Measurements from ENCODE around the gene KRT77. TPM values are rescaled to one million over a fixed set of nuclear protein-coding genes. Genes with fewer than 3 reads are reported as not detected.

The KRT77 gene
- total RNA-seq, 4 donors from 2014 or later, result not detected

- Histone ChIP-seq H3K4me3 (no peak overlapping the region), H3K4me1 (no peaks in the 10 kb centered on the region), H3K27ac (peak overlapping the region in 1 of 4 donors; percentile 53), H3K9me3 (no peaks in the 10 kb centered on the region), H3K36me3 (no peaks in the 10 kb centered on the region), H3K27me3 (peaks cover 38% of the 10 kb centered on the region)
- peak; percentile 10 for TF ChIP-seq POLR2AphosphoS5 (IDR thresholded peaks at IDR 0.05)
- TF ChIP-seq, protein P1, sequence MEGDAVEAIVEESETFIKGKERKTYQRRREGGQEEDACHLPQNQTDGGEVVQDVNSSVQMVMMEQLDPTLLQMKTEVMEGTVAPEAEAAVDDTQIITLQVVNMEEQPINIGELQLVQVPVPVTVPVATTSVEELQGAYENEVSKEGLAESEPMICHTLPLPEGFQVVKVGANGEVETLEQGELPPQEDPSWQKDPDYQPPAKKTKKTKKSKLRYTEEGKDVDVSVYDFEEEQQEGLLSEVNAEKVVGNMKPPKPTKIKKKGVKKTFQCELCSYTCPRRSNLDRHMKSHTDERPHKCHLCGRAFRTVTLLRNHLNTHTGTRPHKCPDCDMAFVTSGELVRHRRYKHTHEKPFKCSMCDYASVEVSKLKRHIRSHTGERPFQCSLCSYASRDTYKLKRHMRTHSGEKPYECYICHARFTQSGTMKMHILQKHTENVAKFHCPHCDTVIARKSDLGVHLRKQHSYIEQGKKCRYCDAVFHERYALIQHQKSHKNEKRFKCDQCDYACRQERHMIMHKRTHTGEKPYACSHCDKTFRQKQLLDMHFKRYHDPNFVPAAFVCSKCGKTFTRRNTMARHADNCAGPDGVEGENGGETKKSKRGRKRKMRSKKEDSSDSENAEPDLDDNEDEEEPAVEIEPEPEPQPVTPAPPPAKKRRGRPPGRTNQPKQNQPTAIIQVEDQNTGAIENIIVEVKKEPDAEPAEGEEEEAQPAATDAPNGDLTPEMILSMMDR (IDR thresholded peaks at IDR 0.05), result no peak
- peak; percentile 50 for ATAC-seq
- WGBS, 2 donors (ENCODE audit: low coverage in 1 of 2), result 75% methylated on average over 2 of the region's 2 CpGs; no CpG with 5 or more reads in 1 of the 2 donors
Observed at GRCh38 chr12:52682381-52682660, 21.0 kb downstream of the KRT77 start.

DNA sequence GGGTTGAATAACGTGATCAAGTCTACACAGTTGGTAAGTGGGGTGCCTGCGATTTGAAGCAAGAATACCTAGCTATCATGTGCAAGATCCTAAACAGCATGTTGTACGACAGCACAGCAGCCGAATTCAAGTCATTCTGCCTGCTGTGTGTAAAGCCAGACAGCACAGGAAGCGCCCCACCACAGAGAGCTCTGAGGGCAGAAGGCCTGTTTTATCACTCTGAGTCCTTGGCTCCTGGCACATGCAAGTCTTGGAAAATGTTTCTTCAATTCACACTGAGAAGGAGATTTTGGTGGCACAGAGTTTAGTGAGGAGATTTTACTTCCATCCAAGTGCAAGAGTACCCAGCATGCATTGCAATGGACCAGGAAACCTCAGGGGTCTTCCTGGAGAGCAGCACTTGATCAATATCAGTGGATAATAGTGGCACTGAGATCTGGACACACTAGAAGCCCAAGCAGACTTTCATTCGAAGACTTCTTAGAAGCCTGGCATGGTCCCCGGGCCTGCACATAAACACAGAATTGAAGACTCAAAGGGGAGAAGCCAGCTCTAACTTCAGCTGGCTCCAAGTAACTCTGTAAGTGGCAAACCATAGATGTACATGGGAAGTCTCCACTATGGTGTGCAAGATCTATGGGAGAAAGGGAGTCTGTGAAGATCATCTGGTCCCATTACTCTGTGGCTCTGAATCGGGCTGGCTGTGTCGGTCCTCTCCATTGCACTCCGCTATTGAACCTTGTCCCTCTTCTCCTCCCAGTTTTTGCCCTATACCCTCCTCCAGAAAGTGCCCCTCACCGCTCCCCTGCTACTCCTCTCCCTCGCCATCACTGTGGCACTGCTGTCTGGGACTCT, 21.6 kb downstream of the KRT77 start:
- Histone ChIP-seq H3K4me3 (no peak overlapping the region), H3K27me3 (peaks cover 32% of the 10 kb centered on the region), H3K27ac (no peak overlapping the region), H3K9me3 (no peaks in the 10 kb centered on the region), H3K4me1 (no peaks in the 10 kb centered on the region), H3K36me3 (no peaks in the 10 kb centered on the region)
- 73% methylated on average over 9 of the region's 12 CpGs; no CpG with 5 or more reads in 1 of the 2 donors for WGBS, 2 donors (ENCODE audit: low coverage in 1 of 2)
- TF ChIP-seq, protein P1 (IDR thresholded peaks at IDR 0.05), result no peak
- TF ChIP-seq EP300 (IDR thresholded peaks at IDR 0.05) (no peak), POLR2AphosphoS5 (IDR thresholded peaks at IDR 0.05) (no peak), POLR2A (IDR thresholded peaks at IDR 0.05) (no peak)
- no peak for ATAC-seq

- Histone ChIP-seq H3K36me3 (no peaks in the 10 kb centered on the region), H3K4me3 (no peak within 1 kb of the TSS), H3K4me1 (no peaks in the 10 kb centered on the region), H3K27ac (no peak within 1 kb of the TSS), H3K27me3 (peaks cover 22% of the 10 kb centered on the region), H3K9me3 (no peaks in the 10 kb centered on the region)
- 87 to 93% methylated on average over 3 of the region's 3 CpGs for WGBS, 2 donors (ENCODE audit: low coverage in 1 of 2)
- no peak for TF ChIP-seq POLR2AphosphoS5 (IDR thresholded peaks at IDR 0.05)
- TF ChIP-seq EP300 (IDR thresholded peaks at IDR 0.05), result no peak
- TF ChIP-seq, protein P1 (IDR thresholded peaks at IDR 0.05), result no peak
- no peak for TF ChIP-seq POLR2A (IDR thresholded peaks at IDR 0.05)
- ATAC-seq, result no peak
Observed at GRCh38 chr12:52680363-52680762, 23.0 kb downstream of the KRT77 start, which contains the start of gene KRT1. Gene KRT1, minus strand, starts transcription at chr12:52680407. Its CDS starts 59 bp downstream, at chr12:52680348.

DNA sequence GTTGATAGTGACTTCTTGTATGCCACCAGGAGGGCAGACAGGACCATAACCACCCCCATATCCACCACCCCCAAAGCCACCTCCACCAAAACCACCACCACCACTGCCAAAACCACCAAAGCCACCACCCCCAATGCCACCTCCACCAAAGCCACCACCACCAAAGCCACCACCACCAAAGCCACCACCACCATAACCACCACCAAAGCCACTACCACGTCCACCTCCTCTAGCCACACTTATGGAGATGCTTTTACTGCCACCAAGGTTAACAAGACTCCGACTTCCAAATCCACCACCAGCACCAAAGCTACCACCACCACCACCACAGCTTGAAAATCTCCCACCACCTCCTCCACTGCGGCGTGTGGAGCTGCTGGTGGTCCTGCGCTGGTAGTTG, 23.4 kb downstream of the KRT77 start:
- 85 to 100% methylated on average over 1 to 4 of the region's 5 CpGs for WGBS, 2 donors (ENCODE audit: low coverage in 1 of 2)

More for the DNA sequence above, 23.4 kb downstream of the KRT77 start:
- Histone ChIP-seq H3K4me3 (no peak overlapping the region), H3K36me3 (no peaks in the 10 kb centered on the region), H3K4me1 (no peaks in the 10 kb centered on the region), H3K27ac (no peak overlapping the region), H3K9me3 (no peaks in the 10 kb centered on the region), H3K27me3 (peaks cover 17% of the 10 kb centered on the region)
- TF ChIP-seq POLR2A (IDR thresholded peaks at IDR 0.05) (no peak), EP300 (IDR thresholded peaks at IDR 0.05) (no peak), POLR2AphosphoS5 (IDR thresholded peaks at IDR 0.05) (no peak)
- TF ChIP-seq, protein P1 (IDR thresholded peaks at IDR 0.05), result no peak
- no peak for ATAC-seq

All from gastroesophageal sphincter (tissue), 4 donors.